ENCODE results near the gene MCM9. TPM values are rescaled to one million over a fixed set of nuclear protein-coding genes. Genes with fewer than 3 reads are reported as not detected.

The MCM9 gene
- total and polyA plus RNA-seq, 8 donors, result 5.0 to 14.4 (median 7.7) TPM

DNA sequence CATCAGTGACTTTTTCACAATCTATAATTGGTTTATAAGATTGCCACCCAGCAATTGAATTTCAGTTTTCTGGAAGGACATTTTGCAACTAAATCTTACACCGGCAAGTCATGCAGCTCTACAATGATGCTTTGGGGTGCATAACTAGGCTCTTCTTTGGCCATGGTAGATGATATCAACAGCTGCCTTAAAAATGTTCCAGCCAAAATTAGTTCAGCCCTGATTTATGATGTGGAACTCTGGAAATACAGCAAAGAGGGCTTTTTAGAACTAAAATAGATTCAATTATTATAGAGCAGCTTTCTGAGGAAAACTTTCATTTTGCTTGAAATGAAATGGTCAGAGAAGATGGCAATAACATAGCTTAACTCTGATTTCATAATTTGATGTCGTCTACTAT lies 18.4 kb upstream of the MCM9 start:
- no peaks in the 10 kb centered on the region for H3K4me1 ChIP-seq
- H3K27ac ChIP-seq, result no peak overlapping the region
- TF ChIP-seq, protein P1, sequence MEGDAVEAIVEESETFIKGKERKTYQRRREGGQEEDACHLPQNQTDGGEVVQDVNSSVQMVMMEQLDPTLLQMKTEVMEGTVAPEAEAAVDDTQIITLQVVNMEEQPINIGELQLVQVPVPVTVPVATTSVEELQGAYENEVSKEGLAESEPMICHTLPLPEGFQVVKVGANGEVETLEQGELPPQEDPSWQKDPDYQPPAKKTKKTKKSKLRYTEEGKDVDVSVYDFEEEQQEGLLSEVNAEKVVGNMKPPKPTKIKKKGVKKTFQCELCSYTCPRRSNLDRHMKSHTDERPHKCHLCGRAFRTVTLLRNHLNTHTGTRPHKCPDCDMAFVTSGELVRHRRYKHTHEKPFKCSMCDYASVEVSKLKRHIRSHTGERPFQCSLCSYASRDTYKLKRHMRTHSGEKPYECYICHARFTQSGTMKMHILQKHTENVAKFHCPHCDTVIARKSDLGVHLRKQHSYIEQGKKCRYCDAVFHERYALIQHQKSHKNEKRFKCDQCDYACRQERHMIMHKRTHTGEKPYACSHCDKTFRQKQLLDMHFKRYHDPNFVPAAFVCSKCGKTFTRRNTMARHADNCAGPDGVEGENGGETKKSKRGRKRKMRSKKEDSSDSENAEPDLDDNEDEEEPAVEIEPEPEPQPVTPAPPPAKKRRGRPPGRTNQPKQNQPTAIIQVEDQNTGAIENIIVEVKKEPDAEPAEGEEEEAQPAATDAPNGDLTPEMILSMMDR (IDR thresholded peaks at IDR 0.05), result no peak
- H3K27me3 ChIP-seq, result no peaks in the 10 kb centered on the region
- WGBS, 2 donors, result 72 to 92% methylated on average over 2 of the region's 2 CpGs
- ATAC-seq (no peak), DNase-seq (no peak), FAIRE-seq (no peak)
- intact Hi-C loops (cut with DNase I), result no loop called here
- H3K36me3 ChIP-seq, result no peaks in the 10 kb centered on the region
- no peaks in the 10 kb centered on the region for H3K9me3 ChIP-seq
- H3K4me3 ChIP-seq, result no peak overlapping the region

DNA sequence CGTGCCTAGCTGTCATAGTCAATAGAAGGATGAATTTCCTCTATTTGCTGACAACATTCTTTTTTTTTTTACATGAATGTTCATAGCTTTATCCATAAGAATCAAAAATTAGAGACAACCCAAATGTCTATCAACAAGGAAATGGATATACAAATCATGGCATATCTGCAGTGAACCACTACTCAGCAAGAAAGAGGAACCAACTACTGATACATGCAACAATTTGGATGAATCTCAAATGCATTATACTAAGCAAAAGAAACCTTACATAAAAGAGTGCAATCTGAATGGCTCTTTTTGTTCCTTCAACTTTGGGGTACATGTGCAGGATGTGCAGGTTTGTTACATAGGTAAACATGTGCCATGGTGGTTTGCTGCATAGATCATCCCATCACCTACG lies 17.7 kb upstream of the MCM9 start:
- FAIRE-seq, result no peak
- intact Hi-C loops (cut with DNase I), result no loop called here
- TF ChIP-seq, protein P1 (IDR thresholded peaks at IDR 0.05), result no peak
- Histone ChIP-seq H3K36me3 (no peaks in the 10 kb centered on the region), H3K9me3 (no peaks in the 10 kb centered on the region), H3K27me3 (no peaks in the 10 kb centered on the region), H3K4me3 (no peak overlapping the region), H3K27ac (no peak overlapping the region), H3K4me1 (no peaks in the 10 kb centered on the region)
- no peak for DNase-seq
- 92 to 98% methylated on average over 2 of the region's 2 CpGs for WGBS, 2 donors
- no peak for ATAC-seq

DNA sequence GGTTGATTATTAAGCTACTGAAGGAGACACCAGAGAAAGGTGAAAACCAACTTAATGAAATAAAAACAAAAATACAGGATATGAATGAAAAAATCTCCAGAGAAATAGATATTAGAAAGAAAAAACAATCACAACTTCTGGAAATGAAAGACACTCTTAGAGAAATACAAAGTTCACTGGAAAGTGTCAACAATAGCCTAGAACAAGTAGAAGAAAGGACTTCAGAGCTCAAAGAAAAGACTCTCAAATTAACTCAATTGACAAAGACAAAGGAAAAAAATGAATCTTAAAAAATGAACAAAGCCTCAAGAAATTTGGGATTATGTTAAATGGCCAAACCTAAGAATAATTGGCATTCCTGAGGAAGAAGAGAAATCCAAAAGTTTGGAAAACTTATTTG lies 10.3 kb upstream of the MCM9 start:
- FAIRE-seq (no peak), DNase-seq (no peak), ATAC-seq (no peak)
- no peak overlapping the region for H3K4me3 ChIP-seq
- TF ChIP-seq, protein P1 (IDR thresholded peaks at IDR 0.05), result no peak
- no peaks in the 10 kb centered on the region for H3K27me3 ChIP-seq
- H3K4me1 ChIP-seq, result no peaks in the 10 kb centered on the region
- no peaks in the 10 kb centered on the region for H3K9me3 ChIP-seq
- H3K27ac ChIP-seq, result no peak overlapping the region
- intact Hi-C loops (cut with DNase I), result no loop called here
- no peaks in the 10 kb centered on the region for H3K36me3 ChIP-seq

DNA sequence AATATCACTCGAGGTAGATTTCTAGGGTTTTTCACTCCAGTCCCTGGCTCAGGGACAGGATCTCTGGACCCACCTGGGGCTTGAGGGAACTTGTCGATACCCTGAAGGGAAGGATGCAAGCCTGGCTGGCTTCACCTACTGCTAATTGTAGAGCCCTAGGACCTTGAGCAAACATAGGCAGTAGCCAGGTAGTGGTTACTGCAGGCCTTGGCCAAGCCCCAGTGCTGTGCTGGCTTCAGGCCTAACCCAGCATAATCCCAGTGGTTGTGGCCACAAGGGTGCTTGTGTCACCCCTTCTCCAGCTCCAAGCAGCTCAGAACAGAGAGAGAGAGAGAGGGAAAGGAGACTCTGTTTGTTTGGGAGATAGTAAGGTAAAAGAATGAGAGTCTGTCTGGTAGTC lies 5.8 kb upstream of the MCM9 start:
- no peaks in the 10 kb centered on the region for H3K9me3 ChIP-seq
- ATAC-seq (peak in 3 of 4 donors; percentile 50 to 72 (median 60)), DNase-seq (peak in 3 of 6 donors; percentile 25 to 49 (median 34)), FAIRE-seq (no peak)
- no peaks in the 10 kb centered on the region for H3K27me3 ChIP-seq
- intact Hi-C loops (cut with DNase I), result no loop called here
- 58 to 93% methylated on average over 2 of the region's 2 CpGs for WGBS, 2 donors
- peaks cover 0 to 4% (median 0%) of the 10 kb centered on the region in 3 donors for H3K4me1 ChIP-seq
- TF ChIP-seq, protein P1 (IDR thresholded peaks at IDR 0.05), result no peak
- no peaks in the 10 kb centered on the region for H3K36me3 ChIP-seq
- no peak overlapping the region for H3K27ac ChIP-seq
- H3K4me3 ChIP-seq, result no peak overlapping the region

DNA sequence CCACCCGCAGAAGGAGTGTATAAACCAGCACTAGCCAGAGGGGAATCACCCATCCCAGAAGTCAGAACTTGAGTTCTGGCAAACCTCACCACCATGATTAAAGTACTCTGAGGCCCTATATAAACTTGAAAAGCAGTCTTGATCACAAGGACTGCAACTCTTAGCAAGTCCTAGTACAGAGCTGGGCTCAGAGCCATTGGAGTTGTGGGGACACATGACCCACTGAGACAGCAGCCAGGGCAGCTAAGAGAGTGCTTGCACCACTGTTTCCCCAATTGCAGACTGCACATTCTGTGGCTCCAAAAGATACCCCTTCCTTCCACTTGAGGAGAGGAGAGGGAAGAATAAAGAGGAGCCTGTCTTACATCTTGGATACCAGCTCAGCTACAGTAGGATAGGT lies 4.7 kb upstream of the MCM9 start:
- intact Hi-C loops (cut with DNase I), result no loop called here
- Histone ChIP-seq H3K9me3 (no peaks in the 10 kb centered on the region), H3K27me3 (no peaks in the 10 kb centered on the region), H3K27ac (no peak overlapping the region), H3K4me1 (peaks cover 0 to 8% (median 0%) of the 10 kb centered on the region in 3 donors), H3K36me3 (no peaks in the 10 kb centered on the region), H3K4me3 (no peak overlapping the region)
- no peak for DNase-seq
- WGBS, 2 donors, result 89 to 97% methylated on average over 1 of the region's 1 CpG
- ATAC-seq, result no peak
- TF ChIP-seq, protein P1 (IDR thresholded peaks at IDR 0.05), result no peak
- no peak for FAIRE-seq

Data from pancreas (tissue), 10 donors.